HL-60 (cell line): ENCODE results near the gene VSX2.

ENCODE experiments used
- DNase-seq, 2 experiments: peaks; one replicate each; pipeline ENCODE4 v3.0.0-alpha.2; 2010 to 2020; ENCODE audit warnings: low read depth in 1 of 2, low spot score in 1 of 2
- H3K27ac ChIP-seq: fragments of 250-450 bp; sonication (Bioruptor Pico); replicated peaks from 2 replicates; pipeline ENCODE4 v1.5.1; 2020; ENCODE audit warnings: mild to moderate bottlenecking, moderate library complexity
- H3K27me3 ChIP-seq: fragments of 250-450 bp; sonication (Bioruptor Pico); 2 replicates; pipeline ENCODE4 v1.5.1; 2021; ENCODE audit warnings: mild to moderate bottlenecking, moderate library complexity; ENCODE audit not compliant: insufficient read depth, poor library complexity, severe bottlenecking
- H3K4me3 ChIP-seq: replicated peaks from 2 replicates; pipeline ENCODE4 v1.5.1; 2011; ENCODE audit warnings: mild to moderate bottlenecking, control low read depth, low read length; ENCODE audit not compliant: insufficient read depth
- GABPA ChIP-seq: IDR thresholded peaks from 2 replicates; pipeline ENCODE4 v1.6.1; 2012; ENCODE audit warnings: low read depth
- POLR2AphosphoS5 ChIP-seq: IDR thresholded peaks from 2 replicates; pipeline ENCODE4 v1.6.1; 2012; ENCODE audit warnings: low read depth
- REST ChIP-seq: IDR thresholded peaks from 2 replicates; pipeline ENCODE4 v1.6.1; 2012; ENCODE audit warnings: low read depth; ENCODE audit not compliant: insufficient replicate concordance
- SPI1 ChIP-seq: IDR thresholded peaks from 2 replicates; pipeline ENCODE4 v1.6.1; 2012; ENCODE audit warnings: low read depth, mild to moderate bottlenecking, borderline replicate concordance
- TF ChIP-seq, protein P1 (sequence below): IDR thresholded peaks from one replicate; pipeline ENCODE4 v1.5.1; 2011; ENCODE audit warnings: low read length, control low read depth, inconsistent platforms; ENCODE audit not compliant: insufficient read depth

Gene VSX2

DNA sequence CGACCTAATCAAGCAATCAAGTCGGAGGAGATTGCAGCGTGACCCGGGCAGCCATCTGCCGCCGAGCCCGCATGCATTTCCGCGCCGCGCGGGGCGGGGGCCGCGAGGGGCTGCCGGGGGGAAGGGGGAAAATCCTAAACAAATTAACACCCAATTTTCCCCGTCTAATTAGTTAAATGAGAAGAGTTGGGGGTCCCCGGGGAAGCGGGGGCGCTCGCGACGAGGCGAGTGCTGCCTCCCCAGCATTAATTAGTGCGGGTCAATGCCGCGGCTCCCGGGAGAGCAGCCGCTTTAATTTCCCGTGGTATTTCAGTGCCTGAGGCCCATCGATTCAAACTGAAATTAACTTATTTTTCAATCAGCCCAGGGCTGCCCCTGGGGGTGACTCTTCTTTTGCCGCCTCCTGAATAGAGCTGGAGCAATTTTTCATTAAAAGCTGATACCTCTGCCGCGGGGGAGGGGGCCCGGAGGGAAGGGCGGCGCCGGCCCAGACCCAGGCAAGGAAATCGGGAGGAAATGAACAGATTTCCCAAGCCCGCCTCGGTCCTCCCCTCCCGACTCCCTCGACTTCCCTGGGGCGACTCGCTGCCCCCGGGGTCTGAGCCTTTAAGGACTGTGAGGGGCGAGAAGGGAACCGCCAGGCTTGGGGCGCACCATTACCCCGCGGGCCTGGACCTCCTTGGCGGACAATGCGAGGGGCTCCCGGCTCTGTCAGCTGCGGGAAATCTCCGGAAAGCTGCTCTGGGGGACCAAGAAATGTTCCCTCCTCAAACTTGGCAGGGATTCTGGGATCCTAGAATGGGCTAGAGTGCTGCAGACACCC is 18.9 kb downstream of the VSX2 start:
- DNase-seq: no peak
- no peak for TF ChIP-seq REST
- TF ChIP-seq GABPA: no peak
- TF ChIP-seq, protein P1, sequence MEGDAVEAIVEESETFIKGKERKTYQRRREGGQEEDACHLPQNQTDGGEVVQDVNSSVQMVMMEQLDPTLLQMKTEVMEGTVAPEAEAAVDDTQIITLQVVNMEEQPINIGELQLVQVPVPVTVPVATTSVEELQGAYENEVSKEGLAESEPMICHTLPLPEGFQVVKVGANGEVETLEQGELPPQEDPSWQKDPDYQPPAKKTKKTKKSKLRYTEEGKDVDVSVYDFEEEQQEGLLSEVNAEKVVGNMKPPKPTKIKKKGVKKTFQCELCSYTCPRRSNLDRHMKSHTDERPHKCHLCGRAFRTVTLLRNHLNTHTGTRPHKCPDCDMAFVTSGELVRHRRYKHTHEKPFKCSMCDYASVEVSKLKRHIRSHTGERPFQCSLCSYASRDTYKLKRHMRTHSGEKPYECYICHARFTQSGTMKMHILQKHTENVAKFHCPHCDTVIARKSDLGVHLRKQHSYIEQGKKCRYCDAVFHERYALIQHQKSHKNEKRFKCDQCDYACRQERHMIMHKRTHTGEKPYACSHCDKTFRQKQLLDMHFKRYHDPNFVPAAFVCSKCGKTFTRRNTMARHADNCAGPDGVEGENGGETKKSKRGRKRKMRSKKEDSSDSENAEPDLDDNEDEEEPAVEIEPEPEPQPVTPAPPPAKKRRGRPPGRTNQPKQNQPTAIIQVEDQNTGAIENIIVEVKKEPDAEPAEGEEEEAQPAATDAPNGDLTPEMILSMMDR: no peak
- no peak for TF ChIP-seq SPI1
- TF ChIP-seq POLR2AphosphoS5: no peak
- Histone ChIP-seq H3K27ac (no peak overlapping the region), H3K4me3 (peak overlapping the region; percentile 46), H3K27me3 (no peaks in the 10 kb centered on the region)

DNA sequence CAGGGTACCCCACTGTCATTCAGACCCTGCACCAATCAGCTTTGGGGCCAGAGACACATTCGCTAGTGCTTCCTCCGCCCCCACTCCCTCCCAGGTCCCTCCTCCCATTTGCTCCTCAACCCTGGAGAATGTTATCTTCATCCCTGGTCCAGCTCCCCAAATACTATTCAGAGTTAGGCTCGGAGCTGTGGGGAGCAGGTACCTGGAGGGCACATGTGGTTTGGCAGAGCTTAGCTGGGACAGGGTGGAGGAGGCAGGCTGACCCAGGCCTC is 19.5 kb downstream of the VSX2 start:
- no peak for DNase-seq
- Histone ChIP-seq H3K27ac (no peak overlapping the region), H3K27me3 (no peaks in the 10 kb centered on the region), H3K4me3 (no peak overlapping the region)
- TF ChIP-seq REST (no peak), SPI1 (no peak), GABPA (no peak), POLR2AphosphoS5 (no peak)
- TF ChIP-seq, protein P1: no peak

GRCh38 chr14:74259513-74259912 is 20.3 kb downstream of the VSX2 start:
- H3K27ac ChIP-seq: no peak overlapping the region
- no peak for TF ChIP-seq SPI1
- no peak for TF ChIP-seq POLR2AphosphoS5
- TF ChIP-seq, protein P1: no peak
- no peak for TF ChIP-seq REST
- no peak for TF ChIP-seq GABPA
- H3K27me3 ChIP-seq: no peaks in the 10 kb centered on the region
- DNase-seq: no peak
- H3K4me3 ChIP-seq: no peak overlapping the region
